Activated naive CD4-positive, alpha-beta T cell treated with anti-CD3 and anti-CD28 coated beads, Interleukin-2, amount 50 U/mL, for 72 hours (primary cell): Measurements from ENCODE around the gene PMPCA. TPM values are rescaled to one million over a fixed set of nuclear protein-coding genes. Genes with fewer than 3 reads are reported as not detected.

Experiments used
- ATAC-seq, 2 donors: fragments of 150-1000 bp; cut with Tn5 transposase; 2 replicates each; pipeline ENCODE4 v1.10.0; 2021; ENCODE audit warnings: mild to moderate bottlenecking in 2 of 2, moderate library complexity in 2 of 2
- DNase-seq, 2 donors: peaks; one replicate each; pipeline ENCODE4 v3.0.0; 2021 to 2022; ENCODE audit warnings: low spot score in 2 of 2
- H3K27ac Mint-ChIP-seq, 2 donors: one replicate each; pipeline ENCODE4 v1.8.0; 2022; ENCODE audit warnings: mild to moderate bottlenecking in 2 of 2, mixed read lengths in 2 of 2
- H3K36me3 Mint-ChIP-seq, 2 donors: one replicate each; pipeline ENCODE4 v1.8.0; 2022; ENCODE audit warnings: mixed read lengths in 2 of 2
- H3K9me3 Mint-ChIP-seq, 2 donors: one replicate each; pipeline ENCODE4 v1.8.0; 2022; ENCODE audit warnings: mixed read lengths in 2 of 2
- total RNA-seq, 2 donors: library from RNA; stranded (reverse); gene quantifications; one replicate each; pipeline ENCODE4 v1.2.3, GENCODE V29; 2022

Gene PMPCA
- total RNA-seq, 2 donors from 2014 or later = 94.1 to 110 TPM

DNA sequence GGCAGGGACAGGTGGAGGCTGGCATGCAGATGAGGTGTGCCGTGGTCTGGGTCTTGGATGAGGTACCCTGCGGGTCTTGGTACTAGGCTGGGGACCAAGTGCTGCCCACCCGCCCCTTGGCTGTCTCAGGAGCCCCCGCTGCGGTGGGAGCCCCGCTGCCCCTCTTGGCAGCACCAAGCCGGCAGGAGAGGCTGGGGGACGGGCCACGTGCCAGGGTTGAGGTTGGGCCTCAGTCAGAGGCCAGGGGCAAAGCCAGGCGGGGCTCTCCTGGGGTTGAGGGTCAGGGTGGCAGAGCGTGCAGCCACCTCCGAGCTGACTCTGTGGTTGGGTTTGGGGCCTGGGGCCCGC is 39.0 kb upstream of the PMPCA start:
- no peak for ATAC-seq
- no peak overlapping the region for H3K27ac Mint-ChIP-seq

DNA sequence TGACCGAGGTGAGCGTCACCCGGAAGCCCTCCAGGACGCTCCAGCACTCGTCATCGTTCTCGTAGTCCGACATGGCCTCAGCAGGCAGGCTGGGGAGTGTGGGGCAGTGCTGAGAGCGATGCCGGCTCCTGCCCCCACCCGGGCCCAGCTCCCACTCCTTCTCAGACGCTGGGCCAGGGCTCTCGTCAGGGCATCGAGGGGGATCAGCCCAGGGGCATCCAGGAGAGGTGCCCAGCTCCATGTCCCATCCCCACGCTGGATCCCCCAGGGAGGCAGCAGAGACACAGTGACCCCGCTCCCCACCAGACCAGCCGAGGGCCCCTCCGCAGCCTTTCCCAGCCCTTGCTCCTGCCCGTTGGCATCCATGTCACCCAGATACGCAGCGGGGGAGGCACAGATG is 38.5 kb upstream of the PMPCA start:
- no peak for ATAC-seq

More for the DNA sequence above, 39.0 kb upstream of the PMPCA start:
- H3K9me3 Mint-ChIP-seq = no peaks in the 10 kb centered on the region
- no peaks in the 10 kb centered on the region for H3K36me3 Mint-ChIP-seq
- DNase-seq = no peak

DNA sequence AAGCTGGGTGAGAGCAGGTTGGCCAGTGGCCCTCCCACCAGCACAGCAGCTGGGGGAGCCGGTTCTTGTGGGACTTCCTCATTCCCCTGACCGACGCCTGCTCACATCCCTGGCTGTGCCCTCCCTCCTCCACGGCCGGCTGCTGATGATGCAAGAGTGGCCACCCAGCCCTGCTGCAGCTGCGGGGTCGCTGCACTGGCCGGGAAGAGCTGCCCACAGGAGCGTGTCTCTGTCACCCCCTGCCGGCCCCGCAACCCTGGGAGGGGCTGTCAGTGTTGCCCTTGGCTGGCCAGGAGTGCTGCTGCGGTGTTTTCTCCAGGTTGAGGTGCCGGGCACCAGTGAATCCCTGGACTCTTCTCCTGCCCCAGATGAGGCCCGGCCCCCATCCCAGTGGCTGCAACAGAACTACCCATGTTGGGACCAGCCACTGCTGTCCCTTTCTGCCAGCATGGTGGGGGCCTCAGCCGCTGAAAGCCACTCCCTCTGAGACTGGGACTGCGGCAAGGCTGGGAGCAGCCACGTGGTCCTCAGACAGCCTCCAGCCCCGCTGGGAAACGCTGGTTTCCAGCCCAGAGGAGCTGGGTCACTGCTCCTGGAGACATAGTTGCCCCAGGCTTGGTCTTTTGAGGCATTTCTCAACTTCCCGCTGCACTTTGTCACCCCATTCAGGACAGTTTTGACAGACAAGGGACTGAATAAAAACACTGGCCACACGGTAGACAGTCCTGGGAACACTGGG is 37.7 kb upstream of the PMPCA start:
- Mint-ChIP-seq H3K9me3 (no peaks in the 10 kb centered on the region), H3K36me3 (no peaks in the 10 kb centered on the region), H3K27ac (no peak overlapping the region)
- DNase-seq (no peak), ATAC-seq (no peak)

More for the DNA sequence above, 38.5 kb upstream of the PMPCA start:
- no peak for DNase-seq
- Mint-ChIP-seq H3K9me3 (no peaks in the 10 kb centered on the region), H3K27ac (no peak overlapping the region), H3K36me3 (no peaks in the 10 kb centered on the region)

DNA sequence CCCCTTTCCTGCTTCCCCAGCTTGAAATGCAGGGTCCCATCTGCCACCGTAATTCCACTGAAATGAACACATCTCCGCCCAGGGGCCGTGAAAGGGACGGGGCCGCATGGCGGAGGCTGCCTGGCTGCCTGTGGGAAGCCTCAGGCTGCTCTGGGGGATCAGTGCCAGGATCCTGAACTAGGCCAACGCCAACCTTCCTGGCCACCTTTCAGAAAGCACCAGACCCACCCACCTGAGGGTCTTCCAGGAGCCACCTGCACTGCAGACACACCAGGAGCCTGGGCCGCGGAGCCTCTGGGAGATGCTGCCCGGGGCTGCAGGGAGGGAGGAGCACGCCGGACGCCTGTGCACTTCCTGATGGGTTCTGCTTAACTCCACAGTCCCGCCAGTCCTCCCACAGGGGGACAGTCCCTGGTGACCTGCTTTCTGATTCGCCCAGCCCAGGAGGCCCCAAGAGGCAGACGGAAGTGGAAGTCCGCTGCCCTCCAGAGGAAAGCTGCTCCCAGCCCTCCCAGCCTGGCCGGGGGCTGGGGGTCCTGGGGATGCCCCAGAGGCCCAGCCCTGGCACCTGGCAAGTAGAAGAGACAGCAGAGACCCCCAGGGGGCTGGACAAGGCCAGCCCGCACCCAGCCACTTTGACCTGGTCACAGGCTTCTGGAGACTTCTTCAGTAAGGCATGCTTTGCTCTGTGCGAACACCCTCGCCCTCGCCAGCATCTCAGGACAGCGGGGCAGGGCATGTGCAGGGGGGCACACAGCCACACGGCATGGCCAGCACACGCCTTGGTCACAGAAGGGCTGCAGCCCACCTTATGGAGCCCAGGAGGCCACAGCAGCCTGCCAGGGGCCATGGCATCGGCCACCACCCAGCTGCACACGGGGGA is 36.9 kb upstream of the PMPCA start, which contains the start of gene CARD9:
Gene CARD9 (minus strand): TSS at position 370 of the 883 bp plus-strand sequence. CDS start 1,591 bp downstream, outside the sequence.
- no peak within 1 kb of the TSS for H3K27ac Mint-ChIP-seq

GRCh38 chr9:136374183-136374575 is 36.3 kb upstream of the PMPCA start:
- ATAC-seq = no peak
- DNase-seq = no peak
- Mint-ChIP-seq H3K27ac (no peak overlapping the region), H3K36me3 (no peaks in the 10 kb centered on the region), H3K9me3 (no peaks in the 10 kb centered on the region)

More for the DNA sequence above, 36.9 kb upstream of the PMPCA start, which contains the start of gene CARD9:
- no peak for DNase-seq
- Mint-ChIP-seq H3K9me3 (no peaks in the 10 kb centered on the region), H3K36me3 (no peaks in the 10 kb centered on the region)
- peak in 1 of 2 donors; percentile 71 for ATAC-seq

DNA sequence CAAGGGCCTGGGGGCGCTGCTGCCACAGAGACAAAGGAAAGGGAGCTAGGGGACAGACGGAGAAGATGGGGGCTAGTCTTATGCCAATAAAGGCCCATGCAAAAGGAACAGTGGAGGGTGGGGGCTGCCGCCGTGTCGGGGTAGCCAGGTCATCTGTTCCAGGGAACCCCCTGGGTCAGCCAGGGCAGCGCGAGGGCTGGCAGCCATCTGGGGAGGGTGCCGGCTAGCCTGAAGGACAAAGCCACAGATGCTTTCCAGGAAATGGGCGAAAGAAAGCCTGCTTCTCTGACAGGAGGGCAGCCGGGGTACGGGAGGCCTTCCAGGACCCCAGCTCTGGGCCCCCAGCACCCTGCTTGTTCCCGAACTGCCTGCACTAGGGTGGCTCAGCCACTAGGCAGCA is 35.4 kb upstream of the PMPCA start:
- no peak for DNase-seq
- no peak for ATAC-seq
- Mint-ChIP-seq H3K36me3 (no peaks in the 10 kb centered on the region), H3K27ac (peak overlapping the region in 1 of 2 donors; percentile 30), H3K9me3 (no peaks in the 10 kb centered on the region)

DNA sequence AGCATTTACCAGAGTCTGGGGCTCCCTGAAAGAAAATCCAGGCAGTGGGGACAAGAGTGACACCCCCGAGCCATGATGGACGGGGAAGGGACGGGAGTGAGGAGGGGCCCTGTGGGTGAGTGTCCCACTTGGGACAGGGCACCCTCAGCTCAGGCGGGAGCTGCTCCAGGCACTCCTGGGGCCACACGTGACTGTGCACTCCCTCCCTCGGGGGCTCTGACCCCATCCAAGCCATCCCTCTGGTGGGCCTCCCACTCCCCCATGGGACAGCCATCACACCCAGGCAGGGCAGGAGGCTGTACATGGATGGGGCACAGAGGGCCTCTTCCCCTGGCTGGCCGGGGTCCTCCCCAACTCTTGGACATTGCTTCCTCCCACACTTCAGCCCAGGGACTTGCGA is 34.0 kb upstream of the PMPCA start:
- ATAC-seq (peak in 1 of 2 donors; percentile 2), DNase-seq (no peak)
- H3K36me3 Mint-ChIP-seq = no peaks in the 10 kb centered on the region
- no peaks in the 10 kb centered on the region for H3K9me3 Mint-ChIP-seq
- H3K27ac Mint-ChIP-seq = peak overlapping the region in 1 of 2 donors; percentile 22

DNA sequence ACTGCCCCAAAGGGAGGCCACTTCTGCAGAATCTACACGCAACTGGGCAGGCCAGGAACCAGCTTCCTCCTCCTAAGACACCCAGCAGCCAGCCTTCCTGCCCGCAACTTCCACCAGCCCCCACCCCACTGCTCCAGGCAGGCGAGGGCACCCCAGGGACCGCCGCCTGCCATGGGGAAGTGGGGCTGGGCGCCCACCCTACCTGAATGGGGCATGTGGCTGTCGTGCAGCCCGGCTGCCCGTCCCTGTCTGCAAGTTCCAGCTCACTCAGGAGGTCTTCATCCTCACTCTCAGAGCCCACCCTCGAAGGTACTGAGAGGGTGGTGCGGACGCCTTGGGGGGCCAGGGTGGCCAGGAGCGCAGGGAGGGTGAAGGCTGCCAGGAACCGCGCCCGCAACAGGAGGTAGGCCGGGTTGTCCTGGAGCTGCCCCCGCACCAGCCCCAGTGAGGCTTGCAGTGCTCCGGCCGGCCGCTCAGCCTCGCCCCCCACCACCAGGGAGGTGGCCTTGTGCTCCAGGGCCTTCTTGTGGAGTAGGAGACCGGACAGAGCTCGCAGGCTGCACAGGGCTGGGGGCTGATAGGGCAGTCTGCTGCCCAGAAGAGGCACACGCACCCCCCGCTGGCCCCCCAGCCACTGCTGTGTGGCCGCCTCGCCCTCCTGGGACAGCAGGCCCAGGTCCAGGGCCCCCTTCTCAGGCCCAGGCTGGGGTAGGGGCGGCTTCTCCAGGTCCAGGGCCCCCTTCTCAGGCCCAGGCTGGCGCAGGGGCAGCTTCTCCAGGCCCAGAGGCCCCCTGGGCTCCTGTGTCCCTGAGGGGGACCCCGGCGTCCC is 32.9 kb upstream of the PMPCA start:
- Mint-ChIP-seq H3K27ac (no peak overlapping the region), H3K9me3 (no peaks in the 10 kb centered on the region)

GRCh38 chr9:136378170-136379002 is 32.1 kb upstream of the PMPCA start:
- H3K36me3 Mint-ChIP-seq = no peaks in the 10 kb centered on the region
- DNase-seq (no peak), ATAC-seq (no peak)
- H3K27ac Mint-ChIP-seq = peak overlapping the region in 1 of 2 donors; percentile 65
- no peaks in the 10 kb centered on the region for H3K9me3 Mint-ChIP-seq

More for the DNA sequence above, 32.9 kb upstream of the PMPCA start:
- no peak for DNase-seq
- no peaks in the 10 kb centered on the region for H3K36me3 Mint-ChIP-seq
- no peak for ATAC-seq

- ATAC-seq (no peak), DNase-seq (no peak)
- H3K9me3 Mint-ChIP-seq = no peaks in the 10 kb centered on the region
- H3K36me3 Mint-ChIP-seq = peaks cover 0 to 2% of the 10 kb centered on the region in 2 donors
- peak overlapping the region in 1 of 2 donors; percentile 65 for H3K27ac Mint-ChIP-seq
Measured at GRCh38 chr9:136379003-136379287, 31.5 kb upstream of the PMPCA start.

DNA sequence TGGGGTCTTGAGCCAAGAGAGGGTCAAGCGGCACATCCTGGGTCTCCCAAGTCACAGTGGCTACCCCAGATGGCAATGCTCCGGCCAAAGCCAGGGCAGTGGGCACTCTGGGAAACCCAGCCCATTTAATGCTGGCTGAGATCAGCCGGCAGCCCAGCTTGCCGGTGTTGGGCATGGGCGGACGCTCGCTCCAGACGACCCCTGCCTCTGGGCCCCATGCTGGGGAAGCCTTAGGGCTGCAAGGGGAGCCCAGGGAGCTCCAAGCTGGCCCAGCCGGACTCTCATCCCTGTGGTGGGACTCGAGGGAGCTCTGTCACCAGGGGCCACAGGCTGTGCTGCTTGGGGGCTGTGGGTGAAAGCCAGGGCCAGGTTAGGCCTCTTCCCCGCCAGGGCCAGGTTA is 31.1 kb upstream of the PMPCA start:
- DNase-seq (no peak), ATAC-seq (no peak)
- H3K9me3 Mint-ChIP-seq = no peaks in the 10 kb centered on the region
- no peak overlapping the region for H3K27ac Mint-ChIP-seq
- H3K36me3 Mint-ChIP-seq = peaks cover 1 to 7% of the 10 kb centered on the region in 2 donors

DNA sequence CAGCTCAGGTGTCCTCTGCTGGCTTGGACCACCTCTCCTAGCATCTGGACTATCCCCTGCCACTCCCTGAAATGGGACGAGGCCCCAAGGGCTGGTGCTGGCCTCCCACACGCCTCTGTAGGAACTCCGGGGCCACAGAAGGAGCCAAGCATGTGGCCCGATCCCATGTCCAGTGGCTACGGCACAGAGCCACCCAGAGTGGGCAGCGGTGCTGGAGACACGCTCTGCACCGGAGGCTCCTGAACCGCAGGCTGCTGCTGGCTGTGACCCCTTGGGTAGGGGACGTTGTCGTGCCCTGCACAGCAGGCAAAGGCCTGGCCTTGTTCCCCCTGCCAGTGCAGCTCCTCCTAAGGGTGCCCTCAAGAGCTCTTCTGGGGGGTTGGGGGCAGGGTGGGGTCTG is 30.6 kb upstream of the PMPCA start:
- no peak for DNase-seq
- no peak overlapping the region for H3K27ac Mint-ChIP-seq
- H3K36me3 Mint-ChIP-seq = peaks cover 6 to 12% of the 10 kb centered on the region in 2 donors
- ATAC-seq = no peak
- no peaks in the 10 kb centered on the region for H3K9me3 Mint-ChIP-seq

DNA sequence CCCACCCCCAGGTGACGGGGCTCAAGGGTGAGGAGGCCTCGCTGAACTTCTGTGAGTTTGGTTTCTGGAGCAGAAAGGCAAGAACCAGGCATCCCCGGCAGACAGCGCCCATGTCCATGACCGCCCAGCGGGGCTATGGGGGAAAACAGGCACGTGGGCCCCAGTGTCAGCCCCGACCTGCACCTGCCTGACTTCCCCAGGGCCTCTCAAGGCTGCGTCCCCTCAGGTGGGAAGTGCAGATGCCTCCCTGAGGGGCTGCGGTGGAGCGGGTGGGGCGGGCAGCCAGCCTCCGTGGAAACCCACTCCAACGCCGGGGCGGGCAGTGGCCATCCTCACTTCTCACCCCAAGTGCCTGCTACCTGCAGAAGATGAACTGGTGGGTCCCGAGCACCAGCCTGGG is 30.1 kb upstream of the PMPCA start:
- no peak for ATAC-seq
- Mint-ChIP-seq H3K27ac (no peak overlapping the region), H3K9me3 (no peaks in the 10 kb centered on the region), H3K36me3 (peaks cover 8 to 13% of the 10 kb centered on the region in 2 donors)
- DNase-seq = no peak

GRCh38 chr9:136381311-136381710 is 29.1 kb upstream of the PMPCA start:
- Mint-ChIP-seq H3K9me3 (no peaks in the 10 kb centered on the region), H3K36me3 (peaks cover 8 to 21% of the 10 kb centered on the region in 2 donors), H3K27ac (no peak overlapping the region)
- DNase-seq (no peak), ATAC-seq (no peak)

GRCh38 chr9:136381966-136382513 is 28.4 kb upstream of the PMPCA start:
- no peak for DNase-seq
- Mint-ChIP-seq H3K27ac (no peak overlapping the region), H3K9me3 (no peaks in the 10 kb centered on the region), H3K36me3 (peaks cover 8 to 22% of the 10 kb centered on the region in 2 donors)
- no peak for ATAC-seq

GRCh38 chr9:136383436-136383835 is 27.0 kb upstream of the PMPCA start:
- Mint-ChIP-seq H3K27ac (no peak overlapping the region), H3K9me3 (no peaks in the 10 kb centered on the region), H3K36me3 (peaks cover 8 to 27% of the 10 kb centered on the region in 2 donors)
- DNase-seq (no peak), ATAC-seq (no peak)
